ENCODE measurements around the gene SIRPD. TPM values are rescaled to one million over a fixed set of nuclear protein-coding genes. Genes with fewer than 3 reads are reported as not detected.

Gene SIRPD
- total RNA-seq, 6 experiments from 2014 or later: not detected

GRCh38 chr20:1568163-1568490 is 10.6 kb upstream of the SIRPD start:
- Mint-ChIP-seq H3K27me3 (ENCODE audit: insufficient read depth) (peaks cover 17% of the 10 kb centered on the region), H3K36me3 (ENCODE audit: low read depth) (peaks cover 5% of the 10 kb centered on the region), H3K9me3 (peaks cover 20% of the 10 kb centered on the region), H3K27ac (peak overlapping the region; percentile 77; the same call in 1 of the 2 replicates), H3K4me3 (no peak overlapping the region), H3K4me1 (ENCODE audit: low read depth) (peaks cover 39% of the 10 kb centered on the region)
- no peak for TF ChIP-seq CTCF (IDR thresholded peaks at IDR 0.05)
- no peak for DNase-seq

- Mint-ChIP-seq H3K36me3 (ENCODE audit: low read depth) (peaks cover 9% of the 10 kb centered on the region), H3K27me3 (ENCODE audit: insufficient read depth) (peaks cover 17% of the 10 kb centered on the region), H3K27ac (peak overlapping the region; percentile 77), H3K9me3 (peaks cover 25% of the 10 kb centered on the region), H3K4me3 (peak overlapping the region; percentile 60), H3K4me1 (ENCODE audit: low read depth) (peaks cover 39% of the 10 kb centered on the region)
- TF ChIP-seq CTCF (IDR thresholded peaks at IDR 0.05): no peak
- DNase-seq: peak; percentile 73
Observed at GRCh38 chr20:1567392-1568162, 10.1 kb upstream of the SIRPD start.

DNA sequence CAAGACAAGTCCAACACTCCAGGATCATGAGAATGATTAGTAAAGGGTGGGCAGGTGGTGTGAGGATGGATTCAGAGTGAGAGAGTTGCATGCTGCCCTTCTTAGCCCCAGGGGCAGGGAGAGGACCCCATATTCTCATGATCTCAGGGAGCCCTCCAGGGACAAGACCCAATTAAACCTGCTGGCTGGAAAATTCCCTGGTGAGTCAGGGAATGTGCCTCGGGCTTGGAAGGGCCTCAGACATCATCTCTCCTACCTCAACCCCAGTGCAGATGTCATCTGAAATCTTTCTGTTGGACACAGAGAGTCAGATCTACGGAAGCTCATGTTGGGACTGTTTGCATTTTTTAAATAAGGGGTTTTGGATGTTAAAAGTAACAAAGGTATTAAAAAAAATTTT is 9.2 kb upstream of the SIRPD start:
- Mint-ChIP-seq H3K4me3 (no peak overlapping the region), H3K9me3 (peaks cover 27% of the 10 kb centered on the region), H3K27me3 (ENCODE audit: insufficient read depth) (peaks cover 22% of the 10 kb centered on the region), H3K27ac (no peak overlapping the region; the same call in 1 of the 2 replicates), H3K4me1 (ENCODE audit: low read depth) (peaks cover 39% of the 10 kb centered on the region), H3K36me3 (ENCODE audit: low read depth) (peaks cover 11% of the 10 kb centered on the region)
- DNase-seq: peak; percentile 33
- no peak for TF ChIP-seq CTCF (IDR thresholded peaks at IDR 0.05)

DNA sequence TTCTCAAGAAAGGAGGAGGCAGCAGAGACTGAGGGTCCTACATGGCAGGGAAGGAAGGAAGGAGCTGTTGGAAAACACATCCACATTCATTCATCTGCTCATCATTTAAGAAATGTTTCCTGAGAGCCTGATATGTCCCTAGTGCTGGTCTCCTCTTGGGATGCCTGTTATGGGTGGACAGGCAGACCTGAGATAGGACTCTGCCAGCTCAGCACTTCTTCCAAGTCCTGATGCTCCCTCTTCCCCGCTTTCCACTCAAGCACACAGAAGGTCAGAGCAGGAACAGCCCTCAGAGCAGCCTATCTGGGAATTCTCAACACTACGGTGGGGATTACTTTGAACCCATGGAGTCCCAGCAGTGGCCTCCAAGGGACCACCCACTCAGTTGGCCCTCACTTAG is 8.0 kb upstream of the SIRPD start:
- no peak for TF ChIP-seq CTCF (IDR thresholded peaks at IDR 0.05)
- Mint-ChIP-seq H3K4me3 (no peak overlapping the region), H3K9me3 (peaks cover 27% of the 10 kb centered on the region), H3K36me3 (ENCODE audit: low read depth) (peaks cover 17% of the 10 kb centered on the region), H3K27me3 (ENCODE audit: insufficient read depth) (peaks cover 30% of the 10 kb centered on the region), H3K27ac (no peak overlapping the region), H3K4me1 (ENCODE audit: low read depth) (peaks cover 39% of the 10 kb centered on the region)
- no peak for DNase-seq

- Mint-ChIP-seq H3K36me3 (ENCODE audit: low read depth) (peaks cover 17% of the 10 kb centered on the region), H3K4me3 (no peak overlapping the region), H3K9me3 (peaks cover 27% of the 10 kb centered on the region), H3K4me1 (ENCODE audit: low read depth) (peaks cover 24% of the 10 kb centered on the region), H3K27ac (no peak overlapping the region), H3K27me3 (ENCODE audit: insufficient read depth) (peaks cover 39% of the 10 kb centered on the region)
- no peak for TF ChIP-seq CTCF (IDR thresholded peaks at IDR 0.05)
- no peak for DNase-seq
Observed at GRCh38 chr20:1563598-1563997, 6.1 kb upstream of the SIRPD start.

Measured in HFFc6 (cell line).